ENCODE measurements around the gene PIH1D1.

Gene PIH1D1

GRCh38 chr19:49422407-49423070 is 29.1 kb downstream of the PIH1D1 start:
- H3K79me2 ChIP-seq (ENCODE audit: control insufficient read depth, low read length), result no peaks in the 10 kb centered on the region
- H3K9me3 ChIP-seq (ENCODE audit: control insufficient read depth, insufficient read depth, low read length), result no peaks in the 10 kb centered on the region
- TF ChIP-seq CTCF (IDR thresholded peaks at IDR 0.05; ENCODE audit: low read depth, low read length, poor library complexity, severe bottlenecking) (peak; percentile 26), EZH2phosphoT487 (IDR thresholded peaks at IDR 0.05; ENCODE audit: borderline replicate concordance, low read length) (no peak; the same call in 1 of the 2 replicates)
- H3K4me2 ChIP-seq (ENCODE audit: low read length), result no peak overlapping the region
- peaks cover 70% of the 10 kb centered on the region for H3K27me3 ChIP-seq (ENCODE audit: control insufficient read depth, low read length)
- H3K27ac ChIP-seq (ENCODE audit: low read depth, low read length), result no peak overlapping the region
- H3K9me2 ChIP-seq (replicated peaks; ENCODE audit: control insufficient read depth, low read length), result no peaks in the 10 kb centered on the region
- H4K20me1 ChIP-seq (ENCODE audit: control insufficient read depth, insufficient read depth, low read depth, low read length), result no peaks in the 10 kb centered on the region
- H3K36me3 ChIP-seq (ENCODE audit: control insufficient read depth, low read length), result no peaks in the 10 kb centered on the region
- H3K4me1 ChIP-seq (ENCODE audit: control insufficient read depth, low read length), result peaks cover 48% of the 10 kb centered on the region
- no peak overlapping the region for H3K4me3 ChIP-seq (ENCODE audit: low read length)
- H3F3A ChIP-seq (ENCODE audit: control insufficient read depth, insufficient read depth), result peaks cover 2% of the 10 kb centered on the region; the same call in 1 of the 2 replicates

GRCh38 chr19:49421878-49422202 is 29.8 kb downstream of the PIH1D1 start:
- no peak overlapping the region for H3K4me2 ChIP-seq (ENCODE audit: low read length)
- H3K27ac ChIP-seq (ENCODE audit: low read depth, low read length), result no peak overlapping the region

GRCh38 chr19:49421039-49421877 is 30.4 kb downstream of the PIH1D1 start:
- H3K9me3 ChIP-seq (ENCODE audit: control insufficient read depth, insufficient read depth, low read length), result no peaks in the 10 kb centered on the region
- TF ChIP-seq EZH2phosphoT487 (IDR thresholded peaks at IDR 0.05; ENCODE audit: borderline replicate concordance, low read length) (no peak; the same call in 1 of the 2 replicates), CTCF (IDR thresholded peaks at IDR 0.05; ENCODE audit: low read depth, low read length, poor library complexity, severe bottlenecking) (no peak)
- no peaks in the 10 kb centered on the region for H3K9me2 ChIP-seq (replicated peaks; ENCODE audit: control insufficient read depth, low read length)
- H3F3A ChIP-seq (ENCODE audit: control insufficient read depth, insufficient read depth), result peaks cover 2% of the 10 kb centered on the region; the same call in 1 of the 2 replicates
- H4K20me1 ChIP-seq (ENCODE audit: control insufficient read depth, insufficient read depth, low read depth, low read length), result no peaks in the 10 kb centered on the region
- no peaks in the 10 kb centered on the region for H3K79me2 ChIP-seq (ENCODE audit: control insufficient read depth, low read length)
- peaks cover 57% of the 10 kb centered on the region for H3K27me3 ChIP-seq (ENCODE audit: control insufficient read depth, low read length)
- peaks cover 52% of the 10 kb centered on the region for H3K4me1 ChIP-seq (ENCODE audit: control insufficient read depth, low read length)
- 0 out of 2 replicates have a peak overlapping the region, but pooled peaks have one; percentile 8 for H3K4me3 ChIP-seq (ENCODE audit: low read length)
- H3K27ac ChIP-seq (ENCODE audit: low read depth, low read length), result no peak overlapping the region
- no peaks in the 10 kb centered on the region for H3K36me3 ChIP-seq (ENCODE audit: control insufficient read depth, low read length)
- peak overlapping the region; percentile 39 for H3K4me2 ChIP-seq (ENCODE audit: low read length)

More at GRCh38 chr19:49421878-49422202, 29.8 kb downstream of the PIH1D1 start:
- Histone ChIP-seq H3K9me2 (replicated peaks; ENCODE audit: control insufficient read depth, low read length) (no peaks in the 10 kb centered on the region), H3K4me1 (ENCODE audit: control insufficient read depth, low read length) (peaks cover 52% of the 10 kb centered on the region), H3K79me2 (ENCODE audit: control insufficient read depth, low read length) (no peaks in the 10 kb centered on the region), H4K20me1 (ENCODE audit: control insufficient read depth, insufficient read depth, low read depth, low read length) (no peaks in the 10 kb centered on the region), H3K36me3 (ENCODE audit: control insufficient read depth, low read length) (no peaks in the 10 kb centered on the region), H3K27me3 (ENCODE audit: control insufficient read depth, low read length) (peaks cover 63% of the 10 kb centered on the region), H3K4me3 (ENCODE audit: low read length) (no peak overlapping the region), H3F3A (ENCODE audit: control insufficient read depth, insufficient read depth) (peaks cover 2% of the 10 kb centered on the region; the same call in 1 of the 2 replicates), H3K9me3 (ENCODE audit: control insufficient read depth, insufficient read depth, low read length) (no peaks in the 10 kb centered on the region)
- TF ChIP-seq CTCF (IDR thresholded peaks at IDR 0.05; ENCODE audit: low read depth, low read length, poor library complexity, severe bottlenecking) (no peak), EZH2phosphoT487 (IDR thresholded peaks at IDR 0.05; ENCODE audit: borderline replicate concordance, low read length) (no peak)
